Activated naive CD8-positive, alpha-beta T cell treated with anti-CD3 and anti-CD28 coated beads for 36 hours (primary cell): ENCODE measurements around the gene GALNT2. TPM values are rescaled to one million over a fixed set of nuclear protein-coding genes. Genes with fewer than 3 reads are reported as not detected.

Source experiments
- DNase-seq: peaks from one replicate; pipeline ENCODE4 v3.0.0; 2021
- H3K27ac Mint-ChIP-seq: one replicate; pipeline ENCODE4 v1.8.0; 2022; ENCODE audit warnings: mild to moderate bottlenecking, moderate library complexity, mixed read lengths
- H3K27me3 Mint-ChIP-seq: one replicate; pipeline ENCODE4 v1.8.0; 2022; ENCODE audit warnings: mild to moderate bottlenecking, mixed read lengths
- H3K36me3 Mint-ChIP-seq: one replicate; pipeline ENCODE4 v1.8.0; 2021; ENCODE audit warnings: mild to moderate bottlenecking, mixed read lengths
- H3K4me1 Mint-ChIP-seq: one replicate; pipeline ENCODE4 v1.8.0; 2021; ENCODE audit warnings: mixed read lengths
- H3K4me3 Mint-ChIP-seq: one replicate; pipeline ENCODE4 v1.8.0; 2022; ENCODE audit warnings: mild to moderate bottlenecking, moderate library complexity, mixed read lengths
- H3K9me3 Mint-ChIP-seq: one replicate; pipeline ENCODE4 v1.8.0; 2022; ENCODE audit warnings: mixed read lengths
- total RNA-seq, 2 experiments: library from RNA; stranded (reverse); gene quantifications; one replicate each; pipeline ENCODE4 v1.2.3, GENCODE V29; 2021

The GALNT2 gene
- total RNA-seq, 2 experiments from 2014 or later, result 46.5 to 48.2 TPM

GRCh38 chr1:230119340-230119739 lies 52.3 kb downstream of the GALNT2 start:
- no peaks in the 10 kb centered on the region for H3K9me3 Mint-ChIP-seq
- H3K4me1 Mint-ChIP-seq, result peaks cover 53% of the 10 kb centered on the region
- no peak overlapping the region for H3K27ac Mint-ChIP-seq
- peaks cover 32% of the 10 kb centered on the region for H3K36me3 Mint-ChIP-seq
- H3K4me3 Mint-ChIP-seq, result no peak overlapping the region
- H3K27me3 Mint-ChIP-seq, result no peaks in the 10 kb centered on the region
- no peak for DNase-seq

GRCh38 chr1:230120289-230120920 lies 53.4 kb downstream of the GALNT2 start:
- Mint-ChIP-seq H3K4me3 (no peak overlapping the region), H3K9me3 (no peaks in the 10 kb centered on the region), H3K27me3 (no peaks in the 10 kb centered on the region), H3K36me3 (peaks cover 31% of the 10 kb centered on the region), H3K4me1 (peaks cover 63% of the 10 kb centered on the region), H3K27ac (no peak overlapping the region)
- DNase-seq, result no peak

DNA sequence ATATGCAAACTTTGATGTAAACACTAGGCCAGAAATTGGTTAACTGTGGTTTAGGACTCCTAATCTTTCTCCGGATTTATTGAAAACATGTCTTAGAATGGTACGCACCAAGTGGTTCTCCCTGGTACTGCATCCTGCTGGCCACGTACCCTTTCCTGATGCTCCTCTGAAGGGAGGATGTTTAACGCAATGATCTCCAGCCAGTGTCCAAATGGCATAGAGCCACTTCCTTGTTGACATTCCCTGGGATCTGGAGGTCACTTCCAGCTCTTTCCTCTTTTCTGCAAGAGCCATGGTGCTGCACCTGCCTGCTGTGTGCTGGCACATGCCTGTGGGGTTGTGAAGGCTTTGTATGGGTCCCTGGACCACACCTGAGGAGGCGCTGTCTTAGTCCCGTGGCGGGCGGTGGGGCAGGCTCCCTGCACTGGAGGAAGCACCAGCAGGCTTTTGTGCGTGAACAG lies 53.9 kb downstream of the GALNT2 start:
- no peak overlapping the region for H3K4me3 Mint-ChIP-seq
- peaks cover 27% of the 10 kb centered on the region for H3K36me3 Mint-ChIP-seq
- no peak for DNase-seq
- H3K9me3 Mint-ChIP-seq, result no peaks in the 10 kb centered on the region
- no peak overlapping the region for H3K27ac Mint-ChIP-seq
- peaks cover 66% of the 10 kb centered on the region for H3K4me1 Mint-ChIP-seq
- no peaks in the 10 kb centered on the region for H3K27me3 Mint-ChIP-seq

GRCh38 chr1:230121950-230122349 lies 54.9 kb downstream of the GALNT2 start:
- no peak overlapping the region for H3K27ac Mint-ChIP-seq
- H3K4me3 Mint-ChIP-seq, result no peak overlapping the region
- peaks cover 71% of the 10 kb centered on the region for H3K4me1 Mint-ChIP-seq
- H3K36me3 Mint-ChIP-seq, result peaks cover 22% of the 10 kb centered on the region
- DNase-seq, result no peak
- H3K27me3 Mint-ChIP-seq, result no peaks in the 10 kb centered on the region
- H3K9me3 Mint-ChIP-seq, result no peaks in the 10 kb centered on the region

- H3K4me3 Mint-ChIP-seq, result no peak overlapping the region
- H3K9me3 Mint-ChIP-seq, result no peaks in the 10 kb centered on the region
- DNase-seq, result no peak
- H3K4me1 Mint-ChIP-seq, result peaks cover 72% of the 10 kb centered on the region
- H3K27me3 Mint-ChIP-seq, result no peaks in the 10 kb centered on the region
- H3K36me3 Mint-ChIP-seq, result peaks cover 22% of the 10 kb centered on the region
- H3K27ac Mint-ChIP-seq, result peak overlapping the region; percentile 83
Measured at GRCh38 chr1:230122366-230123279, 55.6 kb downstream of the GALNT2 start.

DNA sequence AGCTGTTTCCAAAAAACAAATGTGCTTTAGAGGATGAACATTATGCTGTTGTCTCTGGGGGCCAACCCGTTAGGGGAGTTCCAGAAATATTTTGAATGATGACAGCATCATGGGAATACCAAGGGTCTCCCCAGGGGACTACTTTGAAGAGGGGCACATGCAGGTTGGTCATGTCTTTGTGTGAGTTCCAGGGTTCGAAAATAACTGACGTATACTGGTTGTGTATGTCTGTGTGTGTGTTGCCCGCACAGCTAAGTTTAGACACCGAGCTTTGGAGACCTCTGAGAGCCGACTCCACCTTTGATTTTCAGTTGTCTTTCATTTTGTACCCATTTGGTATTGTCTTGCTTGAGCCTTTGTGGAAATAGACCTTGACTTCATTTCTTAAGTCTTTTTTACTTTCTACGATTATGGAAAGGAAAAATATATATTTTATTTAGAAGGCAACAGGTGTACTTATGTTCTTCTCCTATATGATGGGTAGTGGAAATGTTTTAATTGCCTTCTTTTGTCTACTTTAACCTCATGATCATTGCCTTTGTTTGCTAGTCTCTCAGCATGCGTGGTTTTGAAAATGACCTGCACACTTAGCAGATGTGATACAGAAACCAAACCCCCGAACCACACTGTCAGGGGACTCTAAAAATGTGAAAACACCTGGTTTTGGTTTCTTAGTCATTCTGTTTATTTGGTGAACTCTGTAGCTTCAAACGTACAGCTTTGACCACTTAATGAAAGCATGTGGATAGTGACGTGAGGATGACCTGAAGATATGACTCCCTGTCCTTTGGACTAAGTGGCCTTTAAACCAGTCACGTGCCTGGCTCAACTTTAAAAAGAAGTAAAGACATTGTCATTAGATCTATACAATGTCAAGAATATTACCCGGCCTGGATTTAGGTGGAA lies 56.5 kb downstream of the GALNT2 start:
- DNase-seq, result peak; percentile 49

GRCh38 chr1:230124186-230125128 lies 57.4 kb downstream of the GALNT2 start:
- H3K27me3 Mint-ChIP-seq, result no peaks in the 10 kb centered on the region
- peak overlapping the region; percentile 83 for H3K27ac Mint-ChIP-seq

More for the DNA sequence above, 56.5 kb downstream of the GALNT2 start:
- peaks cover 19% of the 10 kb centered on the region for H3K36me3 Mint-ChIP-seq
- no peaks in the 10 kb centered on the region for H3K9me3 Mint-ChIP-seq
- no peaks in the 10 kb centered on the region for H3K27me3 Mint-ChIP-seq
- H3K27ac Mint-ChIP-seq, result peak overlapping the region; percentile 83
- H3K4me1 Mint-ChIP-seq, result peaks cover 72% of the 10 kb centered on the region
- no peak overlapping the region for H3K4me3 Mint-ChIP-seq

DNA sequence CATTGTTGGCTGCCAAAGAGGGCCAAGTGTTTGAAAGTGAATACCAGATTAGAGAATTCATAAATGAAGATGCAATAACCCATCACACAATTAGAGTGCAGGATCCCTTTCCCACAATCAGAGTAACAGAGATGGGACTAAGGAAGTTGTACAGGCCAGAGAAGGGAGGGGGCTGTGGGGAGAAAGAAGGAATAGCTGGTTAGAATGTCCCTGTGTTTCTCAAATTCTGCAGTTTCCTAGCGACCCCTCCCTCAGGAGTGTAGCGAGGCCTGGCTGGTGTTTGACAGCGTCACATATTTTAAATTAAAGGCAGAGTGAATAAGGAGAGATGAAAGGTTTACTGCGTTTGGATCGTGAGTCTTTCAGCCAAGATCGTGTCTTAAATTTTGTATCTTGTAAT lies 58.1 kb downstream of the GALNT2 start:
- peaks cover 74% of the 10 kb centered on the region for H3K4me1 Mint-ChIP-seq
- H3K27ac Mint-ChIP-seq, result peak overlapping the region; percentile 22
- no peak overlapping the region for H3K4me3 Mint-ChIP-seq
- H3K27me3 Mint-ChIP-seq, result no peaks in the 10 kb centered on the region
- H3K9me3 Mint-ChIP-seq, result no peaks in the 10 kb centered on the region
- no peak for DNase-seq
- H3K36me3 Mint-ChIP-seq, result peaks cover 18% of the 10 kb centered on the region

More at GRCh38 chr1:230124186-230125128, 57.4 kb downstream of the GALNT2 start:
- Mint-ChIP-seq H3K4me3 (no peak overlapping the region), H3K36me3 (peaks cover 19% of the 10 kb centered on the region), H3K4me1 (peaks cover 72% of the 10 kb centered on the region), H3K9me3 (no peaks in the 10 kb centered on the region)
- no peak for DNase-seq

DNA sequence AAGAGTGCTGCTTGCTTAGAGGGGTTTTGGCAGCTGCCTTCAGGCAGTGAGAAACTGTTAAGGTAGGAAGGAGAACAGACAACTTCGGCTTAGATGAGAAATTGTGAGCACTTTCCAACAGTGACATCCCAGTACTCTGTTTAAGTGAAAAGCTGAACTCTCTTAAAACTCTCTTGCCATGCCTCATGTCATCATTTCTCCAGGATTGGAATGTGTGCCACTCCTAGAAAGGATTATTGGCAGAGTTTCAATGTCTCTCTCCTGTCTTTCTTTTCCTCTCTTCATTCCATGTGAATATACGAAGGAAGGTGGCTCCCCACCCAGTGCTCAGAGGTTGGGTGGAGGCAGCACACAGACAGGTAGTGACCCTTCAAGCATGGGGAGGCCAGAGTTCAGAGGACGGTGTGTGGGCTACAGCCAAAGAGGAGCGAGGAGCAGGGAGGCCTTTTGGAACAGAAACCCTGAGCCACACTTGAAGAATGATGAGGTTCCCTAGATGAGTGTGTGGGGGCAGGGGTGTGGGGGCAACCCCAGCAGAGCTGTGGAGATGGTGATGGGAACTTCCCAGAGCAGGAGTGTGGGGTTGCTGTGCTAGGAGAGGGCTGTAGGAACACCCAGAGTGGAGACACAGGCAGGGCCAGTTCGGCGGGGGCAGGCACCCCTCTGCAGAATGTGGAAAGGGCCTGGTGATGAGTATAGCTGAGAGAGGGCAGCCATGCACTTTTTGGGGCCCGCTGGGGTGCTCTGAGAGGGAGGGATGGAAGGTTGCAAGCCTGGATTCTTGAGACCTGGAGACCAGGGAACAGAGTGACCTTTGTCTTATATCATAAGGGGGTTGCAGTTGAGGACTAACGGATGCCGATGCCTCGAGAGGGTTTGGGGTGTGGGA lies 58.8 kb downstream of the GALNT2 start:
- Mint-ChIP-seq H3K27ac (peak overlapping the region; percentile 67), H3K27me3 (no peaks in the 10 kb centered on the region), H3K36me3 (peaks cover 11% of the 10 kb centered on the region), H3K4me1 (peaks cover 69% of the 10 kb centered on the region), H3K9me3 (no peaks in the 10 kb centered on the region), H3K4me3 (peak overlapping the region; percentile 30)
- peak; percentile 34 for DNase-seq

DNA sequence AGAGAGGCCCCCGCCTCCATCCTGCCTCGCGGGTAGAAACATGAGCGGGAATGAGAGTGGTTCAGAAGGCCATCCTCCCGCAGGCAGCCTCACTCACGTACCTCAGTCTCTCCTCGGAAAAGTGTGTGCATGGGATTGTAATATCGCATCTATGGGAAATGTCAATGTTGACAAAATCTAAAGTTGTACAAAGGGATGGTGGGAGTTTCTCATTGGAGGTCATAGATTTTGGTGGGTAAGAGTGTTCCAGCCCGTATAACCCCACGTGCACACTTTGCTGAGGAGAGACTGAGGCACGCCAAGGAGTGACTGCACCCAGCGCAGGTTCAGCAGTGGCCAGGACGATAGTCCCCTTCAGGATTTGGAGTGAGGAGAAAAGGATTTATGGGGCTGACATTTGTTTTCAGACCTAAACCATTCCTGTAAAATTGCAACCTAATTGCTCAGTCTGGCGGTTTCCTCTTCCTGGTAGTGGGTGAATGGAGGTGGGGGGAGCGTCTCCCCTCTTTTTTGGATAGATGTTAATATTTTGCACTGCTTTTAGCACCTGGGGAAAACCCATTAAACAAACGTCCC lies 59.6 kb downstream of the GALNT2 start:
- H3K4me3 Mint-ChIP-seq, result peak overlapping the region; percentile 24
- H3K4me1 Mint-ChIP-seq, result peaks cover 64% of the 10 kb centered on the region
- no peak for DNase-seq
- H3K36me3 Mint-ChIP-seq, result peaks cover 9% of the 10 kb centered on the region
- no peaks in the 10 kb centered on the region for H3K27me3 Mint-ChIP-seq
- no peaks in the 10 kb centered on the region for H3K9me3 Mint-ChIP-seq
- peak overlapping the region; percentile 67 for H3K27ac Mint-ChIP-seq

DNA sequence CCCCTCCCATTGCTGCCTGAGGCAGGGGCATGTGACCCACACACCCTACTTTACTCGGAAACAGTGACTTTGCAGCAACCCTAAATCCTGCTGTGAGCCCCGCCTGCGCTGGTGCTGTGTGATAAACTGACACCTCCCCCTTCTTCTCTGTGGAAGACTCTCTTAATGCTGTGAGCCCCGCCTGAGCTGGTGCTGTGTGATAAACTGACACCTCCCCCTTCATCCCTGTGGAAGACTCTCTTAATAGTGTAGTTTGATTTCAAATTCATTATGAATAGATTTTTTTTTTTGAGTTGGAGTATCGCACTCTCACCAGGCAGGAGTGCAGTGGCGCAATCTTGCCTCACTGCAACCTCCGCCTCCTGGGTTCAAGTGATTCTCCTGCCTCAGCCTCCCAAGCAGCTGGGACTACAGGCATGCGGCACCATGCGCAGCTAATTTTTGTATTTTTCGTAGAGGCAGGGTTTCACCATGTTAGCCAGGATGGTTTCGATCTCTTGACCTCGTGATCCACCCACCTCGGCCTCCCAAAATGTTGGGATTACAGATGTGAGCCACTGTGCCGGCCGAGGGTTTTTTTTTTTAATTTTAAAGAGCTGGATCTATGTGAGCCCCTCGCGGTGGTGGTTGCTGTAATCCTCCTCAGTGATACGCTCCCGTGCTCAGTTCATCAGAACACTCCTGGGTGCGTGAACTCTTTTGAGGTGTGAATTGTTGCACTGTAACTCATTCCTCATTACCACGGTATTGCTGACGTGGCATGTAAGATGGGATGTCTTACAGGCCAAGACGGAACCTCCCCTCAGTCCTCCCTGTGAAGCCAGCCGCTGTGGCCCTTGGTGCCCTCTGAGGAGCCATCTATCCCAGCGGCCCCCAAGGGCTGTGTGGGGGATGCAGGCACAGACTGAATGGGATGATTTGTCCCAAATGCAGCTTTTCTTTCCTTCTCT lies 60.3 kb downstream of the GALNT2 start:
- H3K27me3 Mint-ChIP-seq, result no peaks in the 10 kb centered on the region
- no peaks in the 10 kb centered on the region for H3K9me3 Mint-ChIP-seq
- DNase-seq, result peak; percentile 67
- H3K27ac Mint-ChIP-seq, result peak overlapping the region; percentile 67
- peaks cover 7% of the 10 kb centered on the region for H3K36me3 Mint-ChIP-seq
- H3K4me1 Mint-ChIP-seq, result peaks cover 67% of the 10 kb centered on the region
- peak overlapping the region; percentile 24 for H3K4me3 Mint-ChIP-seq
